H9 (cell line): ENCODE results near the gene OGFOD3. TPM values are rescaled to one million over a fixed set of nuclear protein-coding genes. Genes with fewer than 3 reads are reported as not detected.

Experiments
- DNase-seq: peaks from one replicate; pipeline ENCODE4 v3.0.0-alpha.2; 2017
- H2AFZ ChIP-seq: one replicate; pipeline ENCODE4 v1.6.1; 2013; ENCODE audit warnings: mild to moderate bottlenecking, low read length, control low read depth, moderate library complexity
- H2AK5ac ChIP-seq: 2 replicates; pipeline ENCODE4 v1.6.1; 2013; ENCODE audit warnings: low read length, control low read depth, mixed read lengths; ENCODE audit not compliant: insufficient read length
- H2BK120ac ChIP-seq: one replicate; pipeline ENCODE4 v1.6.1; 2013; ENCODE audit warnings: low read depth, mild to moderate bottlenecking, low read length, control low read depth, inconsistent platforms; ENCODE audit not compliant: poor library complexity, severe bottlenecking
- H2BK12ac ChIP-seq: 2 replicates; pipeline ENCODE4 v1.6.1; 2013; ENCODE audit warnings: low read length, control low read depth, mixed read lengths, low read depth; ENCODE audit not compliant: insufficient read length
- H2BK15ac ChIP-seq: 2 replicates; pipeline ENCODE4 v1.6.1; 2013; ENCODE audit warnings: low read depth, low read length, control low read depth
- H2BK20ac ChIP-seq: one replicate; pipeline ENCODE4 v1.6.1; 2013; ENCODE audit warnings: low read depth, mild to moderate bottlenecking, low read length, control low read depth, inconsistent platforms; ENCODE audit not compliant: poor library complexity, severe bottlenecking
- H2BK5ac ChIP-seq: 2 replicates; pipeline ENCODE4 v1.6.1; 2013; ENCODE audit warnings: low read length, control low read depth, mixed read lengths; ENCODE audit not compliant: insufficient read length
- H3K14ac ChIP-seq: 2 replicates; pipeline ENCODE4 v1.6.1; 2013; ENCODE audit warnings: low read length, control low read depth; ENCODE audit not compliant: insufficient read depth
- H3K18ac ChIP-seq: 2 replicates; pipeline ENCODE4 v1.6.1; 2013; ENCODE audit warnings: low read depth, mild to moderate bottlenecking, mixed read lengths, low read length, control low read depth; ENCODE audit not compliant: insufficient read length
- H3K23ac ChIP-seq: 2 replicates; pipeline ENCODE4 v1.6.1; 2013; ENCODE audit warnings: low read length, control low read depth, mixed read lengths, low read depth; ENCODE audit not compliant: insufficient read length
- H3K23me2 ChIP-seq: 2 replicates; pipeline ENCODE4 v1.6.1; 2013; ENCODE audit warnings: low read depth, mild to moderate bottlenecking, mixed read lengths, low read length, control low read depth; ENCODE audit not compliant: insufficient read length, poor library complexity, severe bottlenecking
- H3K27ac ChIP-seq: 2 replicates; pipeline ENCODE4 v1.5.1; 2013; ENCODE audit warnings: low read length, control low read depth, mixed read lengths, low read depth; ENCODE audit not compliant: insufficient read length
- H3K27me3 ChIP-seq: 2 replicates; pipeline ENCODE4 v1.6.1; 2013; ENCODE audit warnings: low read length, control low read depth, inconsistent platforms; ENCODE audit not compliant: insufficient read depth
- H3K4ac ChIP-seq: 2 replicates; pipeline ENCODE4 v1.6.1; 2013; ENCODE audit warnings: low read depth, mild to moderate bottlenecking, control low read depth, inconsistent platforms, low read length, moderate library complexity
- H3K4me1 ChIP-seq: 2 replicates; pipeline ENCODE4 v1.6.1; 2013; ENCODE audit warnings: low read length, control low read depth, inconsistent platforms; ENCODE audit not compliant: insufficient read depth
- H3K4me2 ChIP-seq: 2 replicates; pipeline ENCODE4 v1.6.1; 2013; ENCODE audit warnings: low read length, control low read depth, mixed read lengths; ENCODE audit not compliant: insufficient read length, insufficient read depth
- H3K56ac ChIP-seq: 2 replicates; pipeline ENCODE4 v1.6.1; 2013; ENCODE audit warnings: low read depth, mild to moderate bottlenecking, mixed read lengths, low read length, control low read depth; ENCODE audit not compliant: insufficient read length
- H3K79me1 ChIP-seq: 2 replicates; pipeline ENCODE4 v1.6.1; 2013; ENCODE audit warnings: low read depth, mild to moderate bottlenecking, moderate library complexity, low read length, control low read depth, inconsistent platforms; ENCODE audit not compliant: insufficient read depth, poor library complexity, severe bottlenecking
- H3K79me2 ChIP-seq: 2 replicates; pipeline ENCODE4 v1.6.1; 2013; ENCODE audit warnings: low read length, control low read depth, inconsistent platforms; ENCODE audit not compliant: insufficient read depth
- H3K9ac ChIP-seq: 2 replicates; pipeline ENCODE4 v1.6.1; 2013; ENCODE audit warnings: low read length, control low read depth, mixed read lengths; ENCODE audit not compliant: insufficient read length; ENCODE audit errors: extremely low read depth
- H3K9me3 ChIP-seq: one replicate; pipeline ENCODE4 v1.6.1; 2013; ENCODE audit warnings: low read depth, low read length, inconsistent platforms; ENCODE audit not compliant: control insufficient read depth
- H3T11ph ChIP-seq: one replicate; pipeline ENCODE4 v1.6.1; 2013; ENCODE audit warnings: mild to moderate bottlenecking, low read length, control low read depth, inconsistent platforms
- H4K20me1 ChIP-seq: one replicate; pipeline ENCODE4 v1.6.1; 2013; ENCODE audit not compliant: control insufficient read depth, insufficient read length, insufficient read depth
- H4K5ac ChIP-seq: 2 replicates; pipeline ENCODE4 v1.6.1; 2013; ENCODE audit warnings: low read depth, mild to moderate bottlenecking, mixed read lengths, low read length, control low read depth; ENCODE audit not compliant: insufficient read length
- H4K8ac ChIP-seq: replicated peaks from 2 replicates; pipeline ENCODE4 v1.6.1; 2013; ENCODE audit warnings: low read length, control low read depth, mixed read lengths, low read depth; ENCODE audit not compliant: insufficient read length
- H4K91ac ChIP-seq: 2 replicates; pipeline ENCODE4 v1.6.1; 2013; ENCODE audit warnings: low read depth, mild to moderate bottlenecking, moderate library complexity, mixed read lengths, low read length, control low read depth; ENCODE audit not compliant: insufficient read length
- H3K27ac Mint-ChIP-seq, 3 experiments: 2 replicates in 2 of 3; 3 replicates in 1 of 3; pipeline ENCODE4 v1.8.0; 2020 to 2021; ENCODE audit warnings: mixed read lengths in 3 of 3, mild to moderate bottlenecking in 1 of 3, moderate library complexity in 1 of 3
- H3K27me3 Mint-ChIP-seq: 2 replicates; pipeline ENCODE4 v1.8.0; 2021; ENCODE audit warnings: low read depth, mild to moderate bottlenecking, moderate library complexity, mixed read lengths
- H3K36me3 Mint-ChIP-seq, 3 experiments: 2 replicates in 2 of 3; 3 replicates in 1 of 3; pipeline ENCODE4 v1.8.0; 2020 to 2021; ENCODE audit warnings: low read depth in 3 of 3, mixed read lengths in 3 of 3; ENCODE audit not compliant: insufficient read depth in 1 of 3
- H3K4me1 Mint-ChIP-seq, 2 experiments: 2 replicates each; pipeline ENCODE4 v1.8.0; 2020; ENCODE audit warnings: mixed read lengths in 2 of 2
- H3K4me3 Mint-ChIP-seq, 2 experiments: 2 replicates in 1 of 2; 3 replicates in 1 of 2; pipeline ENCODE4 v1.8.0; 2020 to 2021; ENCODE audit warnings: mild to moderate bottlenecking in 2 of 2, mixed read lengths in 2 of 2, moderate library complexity in 1 of 2
- H3K9me3 Mint-ChIP-seq, 2 experiments: 2 replicates in 1 of 2; 3 replicates in 1 of 2; pipeline ENCODE4 v1.8.0; 2020; ENCODE audit warnings: mild to moderate bottlenecking in 2 of 2, mixed read lengths in 2 of 2, moderate library complexity in 1 of 2
- WGBS: extraction: QIAGEN DNeasy Blood & Tissue Kit; methylation state at CpG from one replicate; pipeline ENCODE4 v1.1.7; 2013; ENCODE audit warnings: missing lambda C conversion rate, low lambda C conversion rate, mixed read lengths; ENCODE audit not compliant: insufficient read length; ENCODE audit errors: extremely low coverage; 5-methylcytosine and 5-hydroxymethylcytosine counted together
- total RNA-seq: library from RNA; stranded (reverse); gene quantifications from 2 replicates; pipeline ENCODE4 v1.2.1, GENCODE V29; 2021
- TF ChIP-seq, protein P1 (sequence below): fragments of 200-600 bp; sonication (generic); conservative IDR thresholded peaks from 3 replicates; pipeline ENCODE4 v1.8.0; 2021; ENCODE audit warnings: antibody characterized with exemption, mild to moderate bottlenecking

OGFOD3 gene
- total RNA-seq, 1 experiment from 2014 or later = 27.8 TPM

DNA sequence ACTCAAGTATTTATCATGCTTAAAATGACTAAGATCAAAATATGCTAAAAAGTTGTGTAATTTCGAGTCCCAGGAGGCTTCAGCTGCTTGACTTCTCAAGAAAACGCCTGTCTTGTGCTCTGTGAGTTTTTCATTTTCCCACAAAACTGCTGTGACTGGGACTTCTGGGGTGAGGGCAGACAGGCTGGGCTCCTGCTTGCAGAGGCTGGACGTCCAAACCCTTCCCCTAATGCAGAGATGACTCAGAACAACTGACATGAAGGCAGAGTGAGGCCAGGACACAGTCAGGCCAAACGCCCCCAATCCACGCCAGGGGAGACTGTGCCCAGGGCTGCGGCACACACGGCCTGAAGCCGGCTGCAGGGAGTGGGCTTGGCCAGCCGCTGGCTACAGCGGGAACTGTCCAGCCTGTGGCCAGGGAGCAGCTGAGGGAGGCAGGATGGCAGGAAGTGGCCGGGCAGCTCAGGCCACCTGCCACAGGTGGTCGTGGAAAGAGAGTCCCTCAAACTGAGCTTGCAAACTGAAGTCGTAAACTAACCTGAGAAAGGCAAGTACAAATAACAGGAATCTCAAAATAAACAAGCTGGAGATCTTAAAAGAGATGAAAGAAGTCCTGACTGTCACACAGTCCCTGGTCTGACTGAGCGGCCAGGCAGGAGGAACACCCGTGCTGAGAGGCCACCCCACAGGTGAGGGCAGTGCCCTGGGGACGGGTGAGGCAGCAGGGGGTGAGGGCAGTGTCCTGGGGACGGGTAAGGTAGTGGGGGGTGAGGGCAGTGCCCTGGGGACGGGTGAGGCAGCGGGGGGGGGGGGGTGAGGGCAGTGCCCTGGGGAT lies 21.6 kb downstream of the OGFOD3 start:
- DNase-seq = no peak
- Histone ChIP-seq H2BK12ac (no peak overlapping the region), H4K8ac (no peak overlapping the region), H3K4me2 (no peak overlapping the region), H4K5ac (no peak overlapping the region), H3K18ac (no peak overlapping the region), H3K23me2 (no peaks in the 10 kb centered on the region), H2AFZ (no peak overlapping the region), H3K56ac (no peak overlapping the region), H3K9ac (no peak overlapping the region), H4K91ac (no peak overlapping the region), H3K79me2 (no peaks in the 10 kb centered on the region), H2AK5ac (no peak overlapping the region), H3K79me1 (no peaks in the 10 kb centered on the region), H3K4ac (no peak overlapping the region), H2BK15ac (no peak overlapping the region), H3K14ac (no peak overlapping the region; the same call in 1 of the 2 replicates), H3K4me1 (no peaks in the 10 kb centered on the region), H3K27ac (no peak overlapping the region), H3K9me3 (no peaks in the 10 kb centered on the region), H4K20me1 (no peaks in the 10 kb centered on the region), H2BK120ac (no peak overlapping the region), H2BK20ac (no peak overlapping the region), H3K27me3 (no peaks in the 10 kb centered on the region), H3K23ac (no peak overlapping the region), H3T11ph (no peak overlapping the region), H2BK5ac (no peak overlapping the region)
- WGBS = no CpG with 5 or more reads among the region's 19 CpGs
- no peak overlapping the region for H3K4me3 Mint-ChIP-seq
- H3K9me3 Mint-ChIP-seq = no peaks in the 10 kb centered on the region
- no peaks in the 10 kb centered on the region; a peak in 1 of 4 replicates for H3K4me1 Mint-ChIP-seq
- H3K36me3 Mint-ChIP-seq = peaks cover 2 to 19% (median 13%) of the 10 kb centered on the region in 3 experiments; a peak in 6 of 7 replicates
- H3K27me3 Mint-ChIP-seq = no peaks in the 10 kb centered on the region
- no peak overlapping the region for H3K27ac Mint-ChIP-seq
- TF ChIP-seq, protein P1, sequence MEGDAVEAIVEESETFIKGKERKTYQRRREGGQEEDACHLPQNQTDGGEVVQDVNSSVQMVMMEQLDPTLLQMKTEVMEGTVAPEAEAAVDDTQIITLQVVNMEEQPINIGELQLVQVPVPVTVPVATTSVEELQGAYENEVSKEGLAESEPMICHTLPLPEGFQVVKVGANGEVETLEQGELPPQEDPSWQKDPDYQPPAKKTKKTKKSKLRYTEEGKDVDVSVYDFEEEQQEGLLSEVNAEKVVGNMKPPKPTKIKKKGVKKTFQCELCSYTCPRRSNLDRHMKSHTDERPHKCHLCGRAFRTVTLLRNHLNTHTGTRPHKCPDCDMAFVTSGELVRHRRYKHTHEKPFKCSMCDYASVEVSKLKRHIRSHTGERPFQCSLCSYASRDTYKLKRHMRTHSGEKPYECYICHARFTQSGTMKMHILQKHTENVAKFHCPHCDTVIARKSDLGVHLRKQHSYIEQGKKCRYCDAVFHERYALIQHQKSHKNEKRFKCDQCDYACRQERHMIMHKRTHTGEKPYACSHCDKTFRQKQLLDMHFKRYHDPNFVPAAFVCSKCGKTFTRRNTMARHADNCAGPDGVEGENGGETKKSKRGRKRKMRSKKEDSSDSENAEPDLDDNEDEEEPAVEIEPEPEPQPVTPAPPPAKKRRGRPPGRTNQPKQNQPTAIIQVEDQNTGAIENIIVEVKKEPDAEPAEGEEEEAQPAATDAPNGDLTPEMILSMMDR = no peak
